COLO668 (cell line): ENCODE data around the gene KPNB1.
A peak's percentile ranks its signal among the peaks of the same experiment; 100 is the strongest.

Experiments
- DNase-seq: peaks from one replicate; lab custom pipeline; 2025; ENCODE audit not compliant: unreplicated experiment; lab: John Stamatoyannopoulos, UW

Gene KPNB1

DNA sequence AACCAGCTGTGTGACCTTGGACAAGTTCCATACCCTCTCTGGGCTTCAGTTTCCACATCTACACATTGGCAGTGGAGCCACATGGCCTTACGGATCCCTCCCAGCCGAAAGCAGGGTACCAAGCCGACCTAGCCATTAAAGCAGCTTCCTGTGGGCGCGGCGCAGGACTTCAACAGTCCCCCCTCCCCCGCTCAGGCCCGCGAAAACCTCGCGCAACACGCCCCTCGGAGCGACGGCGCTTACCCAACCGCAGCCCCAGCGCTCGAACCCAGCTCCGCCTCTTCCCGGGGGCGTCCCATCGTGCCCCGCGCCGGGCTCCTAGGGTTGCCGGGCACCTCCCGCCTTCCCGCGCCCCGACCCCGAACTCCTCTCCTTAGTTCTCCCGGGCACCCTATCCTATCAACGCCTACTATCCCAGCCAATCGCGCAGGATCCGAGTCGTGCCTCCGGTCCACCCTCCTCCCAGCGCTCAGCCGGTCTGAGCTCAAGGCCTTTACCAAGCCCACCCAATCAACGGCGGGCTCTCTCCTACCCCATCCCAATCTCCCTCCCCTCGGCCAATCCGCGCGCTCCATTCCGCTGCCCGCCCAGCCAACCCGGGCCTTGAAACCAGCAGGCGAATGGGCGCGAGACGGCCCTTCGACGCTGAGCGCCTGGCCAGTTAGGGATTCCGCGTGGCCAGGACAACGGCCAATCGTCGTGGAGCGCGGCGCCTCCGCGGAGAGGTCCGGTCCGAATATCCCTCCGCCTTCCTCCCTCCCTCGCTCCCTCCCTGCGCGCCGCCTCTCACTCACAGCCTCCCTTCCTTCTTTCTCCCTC lies at the start of gene KPNB1:
Gene KPNB1 (plus strand): TSS at position 767 of the 819 bp plus-strand sequence. CDS start 326 bp downstream, outside the sequence.
- DNase-seq, result peak; percentile 97

DNA sequence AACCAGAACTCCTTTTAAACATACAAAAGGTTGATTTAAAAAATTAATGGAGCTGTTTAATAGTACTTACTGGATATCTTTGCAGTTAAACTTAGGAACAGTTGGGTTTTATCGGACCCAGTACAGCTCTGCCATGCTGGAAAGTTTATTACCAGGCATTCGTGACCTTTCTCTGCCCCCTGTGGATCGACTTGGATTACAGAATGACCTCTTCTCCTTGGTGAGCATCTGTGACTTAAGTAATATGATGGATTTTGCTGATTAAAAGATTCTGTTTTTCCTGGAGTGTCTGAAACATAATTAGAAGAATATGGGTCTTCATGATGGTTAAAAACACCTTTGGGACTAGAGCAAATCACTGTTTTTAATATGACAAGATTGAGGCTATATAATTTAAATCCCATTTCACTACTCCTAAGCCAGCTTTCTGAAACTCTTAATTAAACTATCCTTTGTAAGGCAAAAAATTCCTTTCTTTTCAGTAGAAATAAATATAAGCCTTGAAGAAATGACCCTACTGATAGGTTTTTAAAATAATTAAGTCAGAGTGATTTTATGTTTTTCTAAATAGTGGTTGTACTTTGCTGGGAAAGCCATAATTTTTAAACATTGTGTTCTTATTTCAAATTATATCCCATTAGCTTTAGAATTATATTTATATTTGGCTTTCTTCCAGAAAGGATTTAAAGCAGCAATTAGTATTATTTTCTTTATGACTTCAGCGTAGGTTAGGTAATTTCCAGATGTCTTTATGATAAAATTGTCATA lies 45.7 kb upstream of the KPNB1 start:
- DNase-seq, result no peak

DNA sequence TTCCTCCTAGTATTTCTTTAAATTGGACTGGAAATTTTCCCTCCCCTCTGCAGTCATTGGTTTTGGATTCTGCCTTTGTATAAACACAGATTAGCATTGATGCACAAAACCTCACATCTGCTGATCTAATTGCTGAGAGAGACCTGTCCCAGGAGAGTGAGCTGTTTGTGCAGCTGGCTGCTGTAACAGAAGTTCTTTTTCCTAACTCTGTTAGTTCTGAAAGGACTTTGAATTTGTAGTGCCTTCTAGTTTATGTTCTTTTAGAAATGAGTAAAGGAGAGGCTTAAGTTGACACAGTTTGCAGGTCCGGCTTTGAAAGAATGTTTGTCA lies 45.2 kb upstream of the KPNB1 start:
- DNase-seq, result peak; percentile 26

DNA sequence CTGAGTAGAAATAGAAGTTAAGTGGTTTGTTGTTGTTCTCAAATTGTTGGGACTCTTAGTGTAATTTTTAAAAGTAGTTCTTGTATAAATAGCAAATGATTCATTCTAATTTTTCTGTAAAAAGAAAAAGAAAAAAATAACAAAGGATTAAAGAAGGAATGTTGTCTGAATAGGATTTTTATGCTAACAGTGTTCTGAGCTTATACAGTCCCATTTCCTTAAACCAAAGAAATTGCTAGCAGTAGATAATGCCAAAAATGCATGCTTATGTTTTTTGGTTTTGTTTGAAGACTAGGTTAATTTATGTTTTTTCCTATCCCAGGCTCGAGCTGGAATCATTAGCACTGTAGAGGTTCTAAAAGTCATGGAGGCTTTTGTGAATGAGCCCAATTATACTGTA lies 44.7 kb upstream of the KPNB1 start:
- no peak for DNase-seq

DNA sequence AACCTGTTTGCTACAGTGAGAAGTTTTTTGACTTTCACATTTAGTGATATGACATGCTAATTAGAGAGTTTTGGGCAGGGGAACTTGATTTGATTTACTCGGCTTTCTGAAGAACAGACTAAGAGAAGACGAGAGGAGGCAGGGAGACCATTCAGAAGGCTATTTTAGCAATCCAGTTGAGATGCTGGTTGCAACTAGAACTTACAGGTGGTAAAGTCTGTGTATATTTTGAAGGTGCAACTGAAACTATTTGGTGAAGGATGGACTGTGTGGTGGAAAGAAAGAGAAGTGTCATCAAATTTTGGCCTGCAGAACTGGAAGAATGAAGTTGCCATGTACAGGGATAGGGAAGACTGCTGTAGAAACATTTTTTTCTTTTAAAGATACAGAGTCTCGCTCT lies 42.2 kb upstream of the KPNB1 start:
- no peak for DNase-seq

DNA sequence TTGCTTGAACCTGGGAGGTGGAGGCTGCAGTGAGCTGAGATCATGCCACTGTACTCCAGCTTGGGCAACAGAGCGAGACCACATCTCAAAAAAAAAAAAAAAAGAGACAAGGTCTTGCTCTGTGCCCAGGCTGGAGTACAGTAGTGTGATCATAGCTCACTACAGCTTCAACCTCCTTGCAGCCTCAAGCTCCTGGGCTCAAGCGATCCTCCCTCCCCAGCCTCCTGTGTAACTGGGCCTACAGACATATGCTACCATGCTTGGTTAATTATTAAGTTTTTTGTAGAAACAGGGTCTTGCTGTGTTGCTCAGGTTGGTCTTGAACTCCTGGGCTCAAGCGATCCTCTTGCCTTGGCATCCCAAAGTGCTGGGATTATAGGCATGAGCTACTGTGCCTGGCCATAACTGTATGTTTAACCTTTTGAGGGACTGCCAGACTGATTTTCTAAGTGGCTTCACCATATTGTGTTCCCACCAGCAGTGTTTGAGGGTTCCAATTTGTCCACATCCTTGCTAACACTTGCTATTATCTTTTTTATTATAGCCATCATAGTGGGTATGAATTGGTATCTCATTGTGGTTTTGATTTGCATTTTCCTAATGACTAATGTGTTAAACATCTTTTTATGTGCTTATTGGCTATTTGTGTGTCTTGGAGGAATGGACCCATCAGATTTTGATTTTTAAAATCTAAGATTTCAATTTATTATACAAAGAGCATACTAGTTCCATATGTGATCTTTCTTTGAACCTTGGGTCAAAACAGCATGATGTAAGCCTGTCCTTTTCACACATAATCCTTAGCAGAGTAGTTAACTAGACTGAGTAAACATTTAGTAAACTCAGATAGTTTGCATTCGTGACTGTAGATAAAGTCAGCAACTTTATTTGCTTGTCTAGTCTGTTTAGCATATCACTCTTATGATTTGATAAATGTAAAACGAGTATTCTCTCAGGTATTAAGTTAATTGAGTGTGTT lies 38.1 kb upstream of the KPNB1 start:
- no peak for DNase-seq

DNA sequence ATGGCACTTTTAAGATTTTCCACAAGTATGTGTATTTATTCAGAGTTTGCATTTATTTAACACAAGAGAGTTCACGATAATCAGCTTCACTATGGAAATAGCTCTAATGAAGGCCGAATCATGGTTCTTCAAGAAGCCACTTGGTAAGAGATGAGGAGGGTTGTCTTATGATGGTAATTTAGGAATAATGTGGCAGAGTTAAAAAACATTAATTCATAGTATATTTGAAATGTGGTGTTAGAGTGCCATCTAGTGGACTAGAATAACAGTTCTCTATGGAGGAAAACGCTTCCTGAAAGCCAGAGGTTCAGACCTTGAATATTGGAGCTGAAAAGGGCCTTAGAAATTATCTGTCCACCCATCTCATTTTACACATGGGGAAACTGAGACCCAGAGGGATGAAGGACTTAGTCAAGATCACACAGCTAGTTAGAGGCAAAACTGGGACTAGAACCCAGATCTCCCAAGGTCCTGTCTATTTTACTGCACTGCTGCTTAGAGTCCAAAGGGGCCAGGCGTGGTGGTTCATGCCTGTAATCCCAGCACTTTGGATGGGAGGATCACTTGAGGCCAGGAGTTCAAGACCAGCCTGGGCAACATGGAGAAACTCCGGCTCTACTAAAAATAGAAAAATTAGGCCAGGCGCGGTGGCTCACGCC lies 33.8 kb upstream of the KPNB1 start:
- no peak for DNase-seq

DNA sequence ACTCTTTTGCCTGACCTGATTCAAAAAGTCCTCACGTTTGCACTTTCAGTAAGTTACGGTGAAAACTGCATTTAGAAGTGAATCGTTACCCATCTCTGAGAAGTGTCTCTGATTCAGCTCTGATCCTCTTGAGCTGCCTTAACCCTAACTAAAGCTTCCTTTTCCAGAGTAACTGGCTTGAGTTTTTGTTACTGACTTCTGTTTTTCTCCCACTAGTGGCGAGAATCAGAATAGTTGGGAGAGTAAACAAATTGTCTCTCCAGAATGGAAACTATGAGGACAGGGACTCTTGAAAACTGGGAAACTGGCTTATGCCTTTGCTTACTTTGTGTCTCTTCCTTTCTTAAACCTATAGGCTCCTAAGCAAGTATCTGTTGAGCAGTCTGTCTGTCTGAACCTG lies 31.3 kb upstream of the KPNB1 start:
- DNase-seq, result no peak

DNA sequence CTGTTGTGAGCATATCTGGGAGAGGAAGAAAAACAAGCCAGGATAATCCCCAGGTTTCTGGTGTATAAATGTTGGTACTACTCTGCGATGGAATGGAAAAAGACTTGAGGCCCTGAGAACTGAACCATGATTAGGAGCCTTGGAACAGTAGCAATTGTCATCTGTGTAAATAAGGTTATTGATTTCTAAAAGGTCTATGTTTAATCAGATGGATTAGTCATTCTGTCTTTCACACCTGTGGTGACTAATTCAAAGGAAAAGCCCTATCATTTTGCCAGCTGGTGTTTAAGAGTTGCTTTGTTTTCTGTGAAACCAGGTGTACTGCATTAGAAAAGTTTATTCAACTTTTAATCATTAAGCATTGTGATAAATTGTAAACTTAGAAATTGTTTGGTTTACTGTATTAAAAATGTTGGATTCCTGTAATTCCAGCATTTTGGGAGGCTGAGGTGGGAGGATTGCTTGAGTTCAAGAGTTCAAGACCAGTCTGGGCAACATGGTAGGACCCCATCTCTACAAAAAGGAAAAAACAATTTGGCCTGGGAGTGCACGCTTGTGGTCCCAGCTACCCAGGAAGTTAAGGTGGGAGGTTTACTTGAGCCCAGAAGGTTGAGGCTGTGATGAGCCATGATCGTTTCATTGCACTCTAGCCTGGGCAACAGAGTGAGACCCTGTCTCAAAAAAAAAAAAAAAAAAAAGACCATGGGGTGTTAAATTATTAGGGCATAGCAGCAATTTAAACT lies 29.0 kb upstream of the KPNB1 start:
- DNase-seq, result peak; percentile 22

DNA sequence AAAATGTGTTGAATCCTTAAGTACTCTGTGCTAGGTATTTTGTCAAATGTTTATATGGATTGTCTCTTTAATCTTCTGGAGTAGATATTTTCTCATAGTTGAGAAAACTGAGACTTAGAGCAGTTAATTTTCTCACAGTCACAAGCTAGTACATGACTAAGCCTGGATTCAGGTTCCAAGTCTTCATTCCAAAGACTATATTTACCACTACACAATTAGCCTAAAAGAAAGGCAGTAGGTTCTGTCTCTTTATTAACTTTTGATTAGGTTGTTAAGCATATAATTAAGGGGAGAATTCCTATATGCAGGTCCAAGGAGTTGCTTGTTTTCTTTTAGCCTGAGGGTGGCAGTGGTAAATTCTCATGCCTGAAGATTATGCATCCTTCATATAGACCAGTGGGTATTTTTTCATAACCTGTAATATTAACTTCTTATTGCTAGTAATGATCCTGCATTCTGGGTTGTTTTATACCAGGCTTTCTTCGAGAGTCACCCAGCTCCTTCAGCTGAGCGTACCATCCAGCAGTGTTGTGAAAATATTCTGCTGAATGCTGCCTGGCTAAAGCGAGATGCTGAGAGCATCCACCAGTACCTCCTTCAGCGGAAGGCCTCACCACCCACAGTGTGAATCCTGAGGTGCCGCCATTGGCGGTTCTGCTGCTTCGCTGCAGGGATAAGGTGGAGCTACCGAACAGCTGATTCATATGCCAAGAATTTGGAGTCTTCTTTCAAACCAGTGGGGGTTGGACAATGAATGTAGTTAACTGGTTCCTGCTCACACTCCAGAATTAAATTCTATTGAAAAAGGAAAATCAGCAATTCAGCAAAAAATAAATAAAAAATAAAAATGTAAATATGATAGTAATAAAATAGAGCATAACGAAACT lies 28.2 kb upstream of the KPNB1 start:
- DNase-seq, result peak; percentile 1

DNA sequence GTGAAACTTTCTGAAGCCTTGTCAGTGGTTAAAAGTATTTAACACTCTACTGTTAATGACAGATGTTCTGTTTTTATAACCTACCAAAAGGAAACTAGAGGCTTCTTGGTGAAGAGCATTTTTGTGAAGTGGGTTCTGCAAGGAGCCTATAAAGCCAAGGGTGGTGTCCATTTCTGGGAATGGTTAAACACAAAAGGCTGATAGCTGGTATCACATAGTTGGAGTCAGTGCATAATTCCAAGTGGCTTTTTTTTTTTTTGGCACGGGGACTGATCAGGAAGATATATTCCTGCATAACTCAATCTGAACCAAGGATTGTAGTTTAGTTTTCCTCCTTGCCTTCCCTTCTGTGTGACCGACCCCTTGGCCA lies 27.6 kb upstream of the KPNB1 start:
- DNase-seq, result no peak

DNA sequence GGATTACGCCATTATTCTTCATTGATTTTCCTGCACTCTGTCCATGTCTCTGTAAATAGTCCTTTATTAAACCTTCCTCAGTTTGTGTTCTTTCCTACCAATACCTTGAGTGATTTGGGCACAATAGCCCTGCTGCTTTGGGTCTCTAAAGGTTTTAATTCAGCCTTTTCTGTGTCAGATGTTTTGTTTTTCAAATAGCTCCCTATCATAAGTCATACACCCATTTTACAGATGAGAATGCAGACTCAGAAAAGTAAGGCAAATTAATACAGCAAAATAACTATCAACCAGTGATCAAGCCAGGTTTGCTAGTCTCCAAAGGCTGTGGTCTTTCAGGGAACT lies 25.0 kb upstream of the KPNB1 start:
- DNase-seq, result no peak

DNA sequence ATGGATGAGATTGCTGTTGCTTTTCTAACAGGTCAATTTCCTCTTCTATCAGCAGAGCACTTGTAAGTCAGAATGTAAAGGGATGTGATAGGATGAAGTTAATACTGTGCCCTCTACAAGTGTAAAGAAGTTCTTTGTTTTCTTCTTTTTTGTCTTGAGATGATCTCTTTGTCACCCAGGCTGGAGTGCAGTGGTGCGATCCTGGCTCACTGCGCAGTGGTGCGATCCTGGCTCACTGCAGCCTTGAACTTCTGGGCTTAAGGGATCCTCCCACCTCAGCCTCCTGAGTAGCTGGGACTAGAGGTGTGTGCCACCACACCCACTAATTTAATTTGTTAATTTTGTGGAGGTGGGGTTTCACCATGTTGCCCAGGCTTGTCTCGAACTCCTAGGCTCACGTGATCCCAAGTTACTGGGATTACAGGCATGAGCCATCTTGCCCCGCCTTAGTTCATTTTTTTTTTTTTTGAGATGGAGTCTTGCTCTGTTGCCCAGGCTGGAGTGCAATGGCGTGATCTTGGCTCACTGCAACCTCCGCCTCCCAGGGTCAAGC lies 21.6 kb upstream of the KPNB1 start:
- DNase-seq, result no peak

DNA sequence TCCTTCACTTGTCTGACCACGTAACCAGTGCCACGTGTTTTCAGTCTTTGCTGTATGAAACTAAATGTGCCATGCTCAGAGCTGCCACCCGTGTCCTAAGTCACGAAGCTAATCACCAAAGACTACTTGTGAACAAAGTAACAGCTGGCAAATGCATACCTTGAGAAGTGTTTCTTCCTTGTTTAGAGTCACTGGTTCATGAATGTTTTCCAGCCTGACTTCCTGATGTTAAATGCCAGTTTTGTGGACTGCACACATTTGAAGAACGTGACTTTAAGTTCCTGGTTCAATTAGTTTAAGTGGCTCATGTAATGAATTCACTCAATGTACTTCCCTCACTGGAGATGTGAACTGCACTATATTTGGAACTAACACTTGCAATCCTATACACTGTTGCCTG lies 19.9 kb upstream of the KPNB1 start:
- no peak for DNase-seq

DNA sequence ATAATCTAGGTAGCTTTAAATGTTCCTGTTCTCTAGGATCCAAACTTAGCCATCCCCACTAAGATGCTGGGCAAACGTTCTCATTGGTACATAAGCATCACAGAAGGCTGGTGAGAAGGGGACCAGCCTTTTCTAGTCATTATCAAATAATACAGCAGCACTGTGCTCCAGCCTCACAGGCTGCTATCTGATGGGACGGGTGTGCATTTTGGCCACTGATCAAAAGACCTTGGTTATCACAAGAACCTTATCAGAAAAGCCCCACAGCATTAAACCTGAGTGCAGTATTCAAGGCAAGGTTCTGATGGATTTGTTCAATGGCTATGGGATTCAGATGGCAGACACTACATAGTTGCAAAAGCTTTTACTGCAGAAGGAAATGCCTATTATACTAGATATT lies 19.1 kb upstream of the KPNB1 start:
- no peak for DNase-seq

DNA sequence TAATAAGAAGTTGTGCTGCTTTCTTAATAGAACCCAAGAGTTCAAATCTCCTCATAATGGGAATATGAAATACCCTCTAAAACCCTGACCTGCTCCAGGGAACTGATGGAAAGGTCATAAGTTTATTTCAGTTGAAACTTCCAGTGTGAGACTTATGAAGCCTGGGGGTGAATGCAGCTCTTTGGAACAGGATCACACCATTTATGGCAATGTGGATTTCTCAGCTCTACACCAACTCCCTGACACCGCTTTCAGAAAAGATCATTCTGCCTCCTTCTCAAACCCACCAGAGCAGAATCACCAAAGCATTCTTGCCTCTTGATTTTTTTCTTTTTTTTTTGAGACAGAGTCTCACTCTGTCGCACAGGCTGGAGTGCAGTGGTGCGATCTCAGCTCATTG lies 16.7 kb upstream of the KPNB1 start:
- no peak for DNase-seq

DNA sequence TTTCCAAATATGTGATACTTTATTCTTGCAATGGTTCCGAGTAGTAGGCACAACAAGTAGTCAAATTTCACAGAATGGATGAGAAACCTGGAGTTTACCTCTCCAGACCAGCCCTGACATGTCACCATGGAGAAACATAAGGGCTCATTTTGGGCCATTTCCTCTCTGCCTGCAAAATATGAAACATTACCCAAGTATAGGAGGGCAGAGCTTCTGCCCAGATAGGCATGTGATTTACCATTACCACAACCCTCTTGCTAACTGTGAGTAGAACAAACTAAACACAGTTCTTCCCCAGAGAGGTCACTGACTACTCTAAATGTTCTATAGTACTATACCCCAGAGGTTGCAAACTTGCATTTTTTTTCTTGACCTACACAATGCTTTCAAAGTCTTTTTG lies 15.7 kb upstream of the KPNB1 start:
- DNase-seq, result no peak

DNA sequence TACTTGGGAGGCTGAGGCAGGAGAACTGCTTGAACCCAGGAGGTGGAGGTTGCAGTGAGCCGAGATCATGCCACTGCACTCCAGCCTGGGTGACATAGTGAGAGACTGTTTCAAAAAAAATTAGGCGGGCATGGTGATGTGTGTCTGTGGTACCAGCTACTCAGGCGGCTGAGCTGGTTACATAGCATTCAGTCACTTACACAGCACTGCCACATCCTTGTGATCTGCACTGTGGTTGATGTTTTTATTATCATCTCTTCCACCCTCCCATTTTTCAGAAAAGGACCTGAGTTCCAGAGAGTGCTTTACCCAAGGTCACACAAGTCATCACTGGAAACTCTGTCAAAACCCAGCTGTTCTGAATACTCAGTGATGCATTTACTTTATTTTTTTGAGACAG lies 14.8 kb upstream of the KPNB1 start:
- no peak for DNase-seq

DNA sequence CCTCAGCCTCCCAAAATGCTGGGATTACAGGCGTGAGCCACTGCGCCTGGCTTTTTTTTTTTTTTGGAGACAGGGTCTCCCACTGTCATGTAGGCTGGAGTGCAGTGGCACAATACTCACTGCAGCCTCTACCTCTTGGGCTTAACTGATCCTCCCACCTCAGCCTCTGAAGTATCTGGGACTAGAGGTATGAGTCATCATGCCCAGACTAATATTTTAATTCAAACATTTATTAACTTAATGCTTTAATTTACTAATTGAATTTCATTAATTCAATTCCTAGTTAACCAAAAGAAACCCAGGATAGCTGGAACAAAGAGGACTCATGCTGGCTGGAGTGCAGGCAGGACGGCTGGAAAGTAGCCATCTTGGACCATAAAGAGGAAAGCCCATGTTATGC lies 14.0 kb upstream of the KPNB1 start:
- DNase-seq, result no peak
